Ishikawa (cell line): ENCODE results near the gene NDUFAF2.

Experiments
- CEBPB ChIP-seq: IDR thresholded peaks from 2 replicates; pipeline ENCODE4 v1.6.1; 2012
- CREB1 ChIP-seq: IDR thresholded peaks from 2 replicates; pipeline ENCODE4 v1.6.1; 2012; ENCODE audit warnings: low read depth
- EGR1 ChIP-seq: IDR thresholded peaks from 2 replicates; pipeline ENCODE4 v1.6.1; 2012
- EP300 ChIP-seq: IDR thresholded peaks from 2 replicates; pipeline ENCODE4 v1.6.1; 2012; ENCODE audit warnings: borderline replicate concordance
- FOXM1 ChIP-seq: IDR thresholded peaks from 2 replicates; pipeline ENCODE4 v1.6.1; 2012; ENCODE audit warnings: low read depth, borderline replicate concordance
- NFIC ChIP-seq: IDR thresholded peaks from 2 replicates; pipeline ENCODE4 v1.6.1; 2012
- RAD21 ChIP-seq: IDR thresholded peaks from 2 replicates; pipeline ENCODE4 v1.6.1; 2012; ENCODE audit warnings: low read depth
- TAF1 ChIP-seq: IDR thresholded peaks from 2 replicates; pipeline ENCODE4 v1.6.1; 2012; ENCODE audit warnings: low read depth, mild to moderate bottlenecking
- TCF12 ChIP-seq: IDR thresholded peaks from 2 replicates; pipeline ENCODE4 v1.6.1; 2012; ENCODE audit warnings: low read depth
- TEAD4 ChIP-seq: IDR thresholded peaks from 2 replicates; pipeline ENCODE4 v1.6.1; 2012
- YY1 ChIP-seq: IDR thresholded peaks from 2 replicates; pipeline ENCODE4 v1.6.1; 2012; ENCODE audit warnings: low read depth
- ZBTB7A ChIP-seq: IDR thresholded peaks from 2 replicates; pipeline ENCODE4 v1.6.1; 2012; ENCODE audit warnings: low read depth
- TF ChIP-seq, protein P1 (sequence below): IDR thresholded peaks from 2 replicates; pipeline ENCODE4 v1.6.1; 2012; ENCODE audit warnings: low read depth, mild to moderate bottlenecking
- TF ChIP-seq, protein P2 (sequence below): IDR thresholded peaks from 2 replicates; pipeline ENCODE4 v1.6.1; 2012
- TF ChIP-seq, protein P3 (sequence below): IDR thresholded peaks from 2 replicates; pipeline ENCODE4 v1.6.1; 2012

The NDUFAF2 gene

DNA sequence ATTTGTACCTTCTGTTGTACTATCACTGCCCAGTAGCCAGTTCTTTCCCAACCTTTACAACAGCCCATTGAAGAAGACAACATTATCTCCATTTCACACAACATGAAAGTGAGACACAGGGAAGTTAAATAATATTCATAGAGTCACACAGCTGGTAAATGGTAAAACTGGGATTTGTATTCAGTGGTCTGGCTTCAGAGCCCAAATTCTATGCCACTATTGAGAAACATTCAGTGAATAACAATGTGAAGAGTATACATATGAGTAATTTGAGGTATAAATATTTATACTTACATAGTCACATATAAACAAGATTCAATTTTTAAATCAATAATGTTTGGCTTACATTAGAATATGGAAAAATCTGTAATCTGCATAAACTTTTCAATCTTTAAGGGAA, 203.5 kb downstream of the NDUFAF2 start:
- TF ChIP-seq ZBTB7A (no peak), RAD21 (no peak), YY1 (no peak), TCF12 (no peak), CREB1 (no peak)

GRCh38 chr5:61151893-61152292, 206.9 kb downstream of the NDUFAF2 start:
- no peak for TF ChIP-seq EP300
- no peak for TF ChIP-seq CEBPB
- no peak for TF ChIP-seq CREB1

- TF ChIP-seq CREB1, result no peak
- TF ChIP-seq, protein P1, sequence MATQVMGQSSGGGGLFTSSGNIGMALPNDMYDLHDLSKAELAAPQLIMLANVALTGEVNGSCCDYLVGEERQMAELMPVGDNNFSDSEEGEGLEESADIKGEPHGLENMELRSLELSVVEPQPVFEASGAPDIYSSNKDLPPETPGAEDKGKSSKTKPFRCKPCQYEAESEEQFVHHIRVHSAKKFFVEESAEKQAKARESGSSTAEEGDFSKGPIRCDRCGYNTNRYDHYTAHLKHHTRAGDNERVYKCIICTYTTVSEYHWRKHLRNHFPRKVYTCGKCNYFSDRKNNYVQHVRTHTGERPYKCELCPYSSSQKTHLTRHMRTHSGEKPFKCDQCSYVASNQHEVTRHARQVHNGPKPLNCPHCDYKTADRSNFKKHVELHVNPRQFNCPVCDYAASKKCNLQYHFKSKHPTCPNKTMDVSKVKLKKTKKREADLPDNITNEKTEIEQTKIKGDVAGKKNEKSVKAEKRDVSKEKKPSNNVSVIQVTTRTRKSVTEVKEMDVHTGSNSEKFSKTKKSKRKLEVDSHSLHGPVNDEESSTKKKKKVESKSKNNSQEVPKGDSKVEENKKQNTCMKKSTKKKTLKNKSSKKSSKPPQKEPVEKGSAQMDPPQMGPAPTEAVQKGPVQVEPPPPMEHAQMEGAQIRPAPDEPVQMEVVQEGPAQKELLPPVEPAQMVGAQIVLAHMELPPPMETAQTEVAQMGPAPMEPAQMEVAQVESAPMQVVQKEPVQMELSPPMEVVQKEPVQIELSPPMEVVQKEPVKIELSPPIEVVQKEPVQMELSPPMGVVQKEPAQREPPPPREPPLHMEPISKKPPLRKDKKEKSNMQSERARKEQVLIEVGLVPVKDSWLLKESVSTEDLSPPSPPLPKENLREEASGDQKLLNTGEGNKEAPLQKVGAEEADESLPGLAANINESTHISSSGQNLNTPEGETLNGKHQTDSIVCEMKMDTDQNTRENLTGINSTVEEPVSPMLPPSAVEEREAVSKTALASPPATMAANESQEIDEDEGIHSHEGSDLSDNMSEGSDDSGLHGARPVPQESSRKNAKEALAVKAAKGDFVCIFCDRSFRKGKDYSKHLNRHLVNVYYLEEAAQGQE, result no peak
- TF ChIP-seq YY1, result no peak
- no peak for TF ChIP-seq FOXM1
- TF ChIP-seq TCF12, result no peak
- TF ChIP-seq, protein P2, sequence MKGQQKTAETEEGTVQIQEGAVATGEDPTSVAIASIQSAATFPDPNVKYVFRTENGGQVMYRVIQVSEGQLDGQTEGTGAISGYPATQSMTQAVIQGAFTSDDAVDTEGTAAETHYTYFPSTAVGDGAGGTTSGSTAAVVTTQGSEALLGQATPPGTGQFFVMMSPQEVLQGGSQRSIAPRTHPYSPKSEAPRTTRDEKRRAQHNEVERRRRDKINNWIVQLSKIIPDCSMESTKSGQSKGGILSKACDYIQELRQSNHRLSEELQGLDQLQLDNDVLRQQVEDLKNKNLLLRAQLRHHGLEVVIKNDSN, result no peak
- no peak for TF ChIP-seq ZBTB7A
- no peak for TF ChIP-seq TEAD4
- no peak for TF ChIP-seq EP300
- TF ChIP-seq, protein P3, sequence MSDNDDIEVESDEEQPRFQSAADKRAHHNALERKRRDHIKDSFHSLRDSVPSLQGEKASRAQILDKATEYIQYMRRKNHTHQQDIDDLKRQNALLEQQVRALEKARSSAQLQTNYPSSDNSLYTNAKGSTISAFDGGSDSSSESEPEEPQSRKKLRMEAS, result no peak
- TF ChIP-seq EGR1, result no peak
- no peak for TF ChIP-seq RAD21
- TF ChIP-seq NFIC, result no peak
- TF ChIP-seq TAF1, result no peak
Measured at GRCh38 chr5:61159070-61159469, 214.1 kb downstream of the NDUFAF2 start.

DNA sequence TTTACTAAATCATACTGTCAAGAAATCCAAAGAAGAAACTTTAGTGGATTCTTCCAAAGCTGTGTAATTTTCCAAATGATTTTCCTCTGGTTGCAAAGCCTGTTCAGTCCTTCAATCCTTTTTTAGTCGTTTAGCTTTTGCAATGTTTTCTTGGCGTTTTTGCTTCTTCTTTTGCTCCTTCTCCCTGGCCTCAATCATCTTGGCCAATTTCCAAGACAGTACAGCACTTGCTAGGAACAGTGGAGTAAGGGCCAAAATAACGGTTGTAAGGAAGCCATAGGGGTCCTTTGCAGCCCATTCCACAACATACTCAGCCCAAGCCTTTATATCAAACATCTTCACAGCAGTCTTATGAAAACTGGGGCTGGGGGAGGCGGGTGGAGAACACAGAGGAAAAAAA, 214.8 kb downstream of the NDUFAF2 start:
- TF ChIP-seq RAD21 (no peak), TAF1 (no peak), EP300 (no peak), NFIC (no peak), ZBTB7A (no peak), FOXM1 (no peak), CREB1 (no peak), TEAD4 (no peak), YY1 (no peak), CEBPB (no peak), TCF12 (no peak), EGR1 (no peak)
- TF ChIP-seq, protein P3, result no peak
- TF ChIP-seq, protein P1, result no peak
- TF ChIP-seq, protein P2, result no peak

DNA sequence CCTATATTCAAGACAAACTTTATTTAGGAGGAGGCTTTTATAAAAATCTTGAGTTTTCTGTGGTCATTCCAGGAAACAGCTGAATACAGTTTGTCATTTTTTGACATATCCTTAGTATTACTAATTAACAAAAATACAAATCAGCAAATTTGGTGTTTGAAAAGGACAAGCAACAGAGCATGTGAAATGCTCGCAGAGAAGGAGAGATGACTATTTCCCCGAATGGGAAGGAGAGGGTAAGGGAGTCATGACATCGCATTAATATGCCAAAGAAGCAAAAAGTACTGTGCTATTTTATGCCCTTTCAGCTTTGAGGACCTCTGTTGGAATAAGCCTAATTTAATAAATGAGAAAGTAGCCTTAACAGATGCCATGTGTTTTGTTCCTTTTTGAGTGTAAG, 215.5 kb downstream of the NDUFAF2 start:
- TF ChIP-seq ZBTB7A (no peak), EP300 (no peak), TCF12 (no peak), TEAD4 (no peak), CREB1 (no peak), EGR1 (no peak), TAF1 (no peak), YY1 (no peak), FOXM1 (no peak), RAD21 (no peak), CEBPB (no peak), NFIC (no peak)
- TF ChIP-seq, protein P2, result no peak
- TF ChIP-seq, protein P3, result no peak
- TF ChIP-seq, protein P1, result no peak
